Caco-2 (cell line): ENCODE data around the gene MUC3A. TPM values are rescaled to one million over a fixed set of nuclear protein-coding genes. Genes with fewer than 3 reads are reported as not detected.

Source experiments
- BruUV-seq: library from RNA; stranded (reverse); fragments of 400-500 nt; replicated peaks from 2 replicates; lab custom pipeline; 2021; lab: Mats Ljungman, UMichigan
- CTCF ChIA-PET: fragments of 300-600 bp; sonication (Branson Sonifier 250); formaldehyde crosslinking; loops from one replicate; lab custom pipeline; 2022; ENCODE audit warnings: antibody characterized with exemption; lab: Charles Lee
- POLR2A ChIA-PET: fragments of 300-600 bp; sonication (Branson Sonifier 250); formaldehyde crosslinking; loops from one replicate; lab custom pipeline; 2022; ENCODE audit warnings: antibody characterized with exemption; lab: Charles Lee
- DNase-seq, 2 experiments: peaks; one replicate each; pipeline versions ENCODE4 v3.0.0 to v3.0.0-alpha.2; 2020 to 2022
- H3K27me3 ChIP-seq: replicated peaks from 2 replicates; pipeline ENCODE4 v1.6.0; 2011; ENCODE audit warnings: low read length; ENCODE audit not compliant: control insufficient read depth, insufficient read depth
- H3K36me3 ChIP-seq: 2 replicates; pipeline ENCODE4 v1.5.1; 2011; ENCODE audit warnings: low read length; ENCODE audit not compliant: control insufficient read depth, insufficient read depth
- H3K4me1 ChIP-seq: fragments of 250-450 bp; sonication (Bioruptor Pico); 2 replicates; pipeline ENCODE4 v1.5.1; 2020; ENCODE audit warnings: mild to moderate bottlenecking
- H3K4me3 ChIP-seq: 2 replicates; pipeline ENCODE4 v1.5.1; 2011; ENCODE audit warnings: low read depth, mild to moderate bottlenecking, control low read depth, low read length
- H3K9me3 ChIP-seq: fragments of 250-450 bp; sonication (Bioruptor Pico); 2 replicates; pipeline ENCODE4 v1.5.1; 2020; ENCODE audit warnings: mild to moderate bottlenecking, moderate library complexity
- H3K27ac Mint-ChIP-seq: one replicate; pipeline ENCODE4 v1.8.0; 2022; ENCODE audit warnings: mixed read lengths; ENCODE audit not compliant: unreplicated experiment
- H3K27me3 Mint-ChIP-seq: one replicate; pipeline ENCODE4 v1.8.0; 2022; ENCODE audit warnings: mixed read lengths; ENCODE audit not compliant: insufficient read depth, unreplicated experiment
- H3K36me3 Mint-ChIP-seq: one replicate; pipeline ENCODE4 v1.8.0; 2022; ENCODE audit warnings: mild to moderate bottlenecking, mixed read lengths; ENCODE audit not compliant: insufficient read depth, unreplicated experiment
- H3K4me1 Mint-ChIP-seq: one replicate; pipeline ENCODE4 v1.8.0; 2022; ENCODE audit warnings: low read depth, mixed read lengths; ENCODE audit not compliant: unreplicated experiment
- H3K4me3 Mint-ChIP-seq: one replicate; pipeline ENCODE4 v1.8.0; 2022; ENCODE audit warnings: mild to moderate bottlenecking, moderate library complexity, mixed read lengths; ENCODE audit not compliant: unreplicated experiment
- H3K9me3 Mint-ChIP-seq: one replicate; pipeline ENCODE4 v1.8.0; 2022; ENCODE audit warnings: mixed read lengths; ENCODE audit not compliant: unreplicated experiment
- intact Hi-C: fragments of 100-400 bp; cut with micrococcal nuclease; formaldehyde crosslinking; loops from one replicate; pipeline ENCODE4 v1.10.0; 2022; ENCODE audit not compliant: unreplicated experiment
- total RNA-seq: library from RNA; stranded (reverse); gene quantifications from 2 replicates; pipeline ENCODE4 v1.2.3, GENCODE V29; 2022
- TF ChIP-seq, protein P1 (sequence below), 2 experiments: fragments of 200-600 bp in 1 of 2; IDR thresholded peaks; 1 replicate in 1 of 2; 2 replicates in 1 of 2; pipeline versions ENCODE4 v1.5.1 to v1.8.0; 2011 to 2022; ENCODE audit warnings: antibody characterized with exemption in 1 of 2, control low read depth in 1 of 2, inconsistent platforms in 1 of 2, low read depth in 1 of 2, low read length in 1 of 2, mild to moderate bottlenecking in 1 of 2, moderate library complexity in 1 of 2; ENCODE audit not compliant: insufficient read depth in 1 of 2, severe bottlenecking in 1 of 2, unreplicated experiment in 1 of 2

Gene MUC3A
- total RNA-seq, 1 experiment from 2014 or later = 25.1 TPM

- BruUV-seq = no TSS peak
- ChIA-PET POLR2A (no interaction called here), CTCF (no interaction called here)
- no peak for DNase-seq
- Histone ChIP-seq H3K4me3 (no peak overlapping the region), H3K9me3 (no peaks in the 10 kb centered on the region), H3K4me1 (peaks cover 13% of the 10 kb centered on the region), H3K36me3 (no peaks in the 10 kb centered on the region; the same call in 1 of the 2 replicates), H3K27me3 (no peaks in the 10 kb centered on the region)
- no peak overlapping the region for H3K4me3 Mint-ChIP-seq
- peaks cover 9% of the 10 kb centered on the region for H3K27me3 Mint-ChIP-seq
- H3K27ac Mint-ChIP-seq = no peak overlapping the region
- H3K9me3 Mint-ChIP-seq = no peaks in the 10 kb centered on the region
- H3K4me1 Mint-ChIP-seq = peaks cover 17% of the 10 kb centered on the region
- intact Hi-C loops = no loop called here
- peaks cover 7% of the 10 kb centered on the region for H3K36me3 Mint-ChIP-seq
- TF ChIP-seq, protein P1, sequence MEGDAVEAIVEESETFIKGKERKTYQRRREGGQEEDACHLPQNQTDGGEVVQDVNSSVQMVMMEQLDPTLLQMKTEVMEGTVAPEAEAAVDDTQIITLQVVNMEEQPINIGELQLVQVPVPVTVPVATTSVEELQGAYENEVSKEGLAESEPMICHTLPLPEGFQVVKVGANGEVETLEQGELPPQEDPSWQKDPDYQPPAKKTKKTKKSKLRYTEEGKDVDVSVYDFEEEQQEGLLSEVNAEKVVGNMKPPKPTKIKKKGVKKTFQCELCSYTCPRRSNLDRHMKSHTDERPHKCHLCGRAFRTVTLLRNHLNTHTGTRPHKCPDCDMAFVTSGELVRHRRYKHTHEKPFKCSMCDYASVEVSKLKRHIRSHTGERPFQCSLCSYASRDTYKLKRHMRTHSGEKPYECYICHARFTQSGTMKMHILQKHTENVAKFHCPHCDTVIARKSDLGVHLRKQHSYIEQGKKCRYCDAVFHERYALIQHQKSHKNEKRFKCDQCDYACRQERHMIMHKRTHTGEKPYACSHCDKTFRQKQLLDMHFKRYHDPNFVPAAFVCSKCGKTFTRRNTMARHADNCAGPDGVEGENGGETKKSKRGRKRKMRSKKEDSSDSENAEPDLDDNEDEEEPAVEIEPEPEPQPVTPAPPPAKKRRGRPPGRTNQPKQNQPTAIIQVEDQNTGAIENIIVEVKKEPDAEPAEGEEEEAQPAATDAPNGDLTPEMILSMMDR (IDR thresholded peaks at IDR 0.05; ENCODE audit: insufficient read depth in 1 of 2, low read depth in 1 of 2, low read length in 1 of 2, severe bottlenecking in 1 of 2, unreplicated experiment in 1 of 2) = no peak
These were observed 14.1 kb downstream of the MUC3A start for GRCh38 chr7:100963386-100963785.

DNA sequence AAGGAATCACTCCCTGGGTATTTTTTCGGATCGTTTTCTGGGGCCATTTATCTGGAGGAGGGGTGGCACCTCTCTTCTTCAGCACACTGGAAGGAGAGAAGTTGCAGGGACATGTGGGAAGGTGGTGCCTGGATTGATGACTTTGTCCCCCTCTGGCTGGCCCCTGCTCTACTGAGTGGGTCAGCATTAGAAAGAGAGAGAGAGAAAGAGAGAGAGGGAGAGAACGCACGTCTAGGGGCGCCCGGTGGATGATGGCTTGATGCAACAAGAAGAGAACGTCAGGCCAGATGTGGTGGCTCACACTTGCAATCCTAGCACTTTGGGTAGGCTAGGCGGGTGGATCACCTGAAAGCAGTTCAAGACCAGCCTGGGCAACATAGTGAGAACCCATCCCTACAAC lies 14.5 kb downstream of the MUC3A start:
- no peak overlapping the region for H3K4me3 ChIP-seq

DNA sequence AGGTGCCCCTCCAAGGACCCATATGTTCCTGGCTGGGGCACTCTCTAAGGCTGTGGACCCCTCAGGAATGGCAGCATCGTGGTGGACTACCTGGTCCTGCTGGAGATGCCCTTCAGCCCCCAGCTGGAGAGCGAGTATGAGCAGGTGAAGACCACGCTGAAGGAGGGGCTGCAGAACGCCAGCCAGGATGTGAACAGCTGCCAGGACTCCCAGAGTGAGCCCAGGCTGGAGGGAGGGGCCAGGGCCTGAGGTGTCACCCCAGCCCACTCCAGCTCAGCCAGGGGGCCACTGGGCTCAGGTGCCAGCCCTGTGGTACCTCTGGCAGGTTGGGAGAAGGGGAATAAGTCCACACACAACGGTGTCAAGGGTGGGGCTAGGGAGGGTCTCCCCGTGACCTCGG lies 15.3 kb downstream of the MUC3A start:
- Histone ChIP-seq H3K4me1 (peaks cover 13% of the 10 kb centered on the region), H3K36me3 (no peaks in the 10 kb centered on the region), H3K27me3 (no peaks in the 10 kb centered on the region), H3K9me3 (no peaks in the 10 kb centered on the region), H3K4me3 (no peak overlapping the region)
- POLR2A ChIA-PET = no interaction called here
- peaks cover 9% of the 10 kb centered on the region for H3K27me3 Mint-ChIP-seq
- no peaks in the 10 kb centered on the region for H3K9me3 Mint-ChIP-seq
- no peak overlapping the region for H3K27ac Mint-ChIP-seq
- no peak overlapping the region for H3K4me3 Mint-ChIP-seq
- TF ChIP-seq, protein P1 (IDR thresholded peaks at IDR 0.05; ENCODE audit: insufficient read depth in 1 of 2, low read depth in 1 of 2, low read length in 1 of 2, severe bottlenecking in 1 of 2, unreplicated experiment in 1 of 2) = no peak
- intact Hi-C loops = loop anchor here (5.0 kb wide), 1 partner anchor 113 kb away; no protein-coding TSS in a partner anchor
- DNase-seq = no peak
- no TSS peak for BruUV-seq
- peaks cover 17% of the 10 kb centered on the region for H3K4me1 Mint-ChIP-seq
- H3K36me3 Mint-ChIP-seq = peaks cover 7% of the 10 kb centered on the region
- CTCF ChIA-PET = interaction anchor here (0.5 to 1.6 kb wide), 2 partner anchors 69 to 120 kb away, joined by 3 to 5 read pairs; partner anchors contain the start of gene ACHE

More for the DNA sequence above, 14.5 kb downstream of the MUC3A start:
- Mint-ChIP-seq H3K27ac (no peak overlapping the region), H3K9me3 (no peaks in the 10 kb centered on the region), H3K4me3 (no peak overlapping the region), H3K4me1 (peaks cover 17% of the 10 kb centered on the region), H3K36me3 (peaks cover 7% of the 10 kb centered on the region), H3K27me3 (peaks cover 9% of the 10 kb centered on the region)
- DNase-seq = no peak
- ChIA-PET CTCF (no interaction called here), POLR2A (no interaction called here)
- BruUV-seq = no TSS peak
- Histone ChIP-seq H3K4me1 (peaks cover 13% of the 10 kb centered on the region), H3K9me3 (no peaks in the 10 kb centered on the region), H3K27me3 (no peaks in the 10 kb centered on the region), H3K36me3 (no peaks in the 10 kb centered on the region; the same call in 1 of the 2 replicates)
- intact Hi-C loops = no loop called here
- TF ChIP-seq, protein P1 (IDR thresholded peaks at IDR 0.05; ENCODE audit: insufficient read depth in 1 of 2, low read depth in 1 of 2, low read length in 1 of 2, severe bottlenecking in 1 of 2, unreplicated experiment in 1 of 2) = no peak
